GDM1 (cell line): ENCODE data around the gene GIMAP6.
"Not testable (repeated sequence)": the region's sequence is repeated elsewhere in the genome, so short reads cannot be mapped to it uniquely, and the experiment has no call there.

ENCODE experiments used
- DNase-seq: peaks from one replicate; lab custom pipeline; 2025; lab: John Stamatoyannopoulos, UW

GIMAP6 gene

DNA sequence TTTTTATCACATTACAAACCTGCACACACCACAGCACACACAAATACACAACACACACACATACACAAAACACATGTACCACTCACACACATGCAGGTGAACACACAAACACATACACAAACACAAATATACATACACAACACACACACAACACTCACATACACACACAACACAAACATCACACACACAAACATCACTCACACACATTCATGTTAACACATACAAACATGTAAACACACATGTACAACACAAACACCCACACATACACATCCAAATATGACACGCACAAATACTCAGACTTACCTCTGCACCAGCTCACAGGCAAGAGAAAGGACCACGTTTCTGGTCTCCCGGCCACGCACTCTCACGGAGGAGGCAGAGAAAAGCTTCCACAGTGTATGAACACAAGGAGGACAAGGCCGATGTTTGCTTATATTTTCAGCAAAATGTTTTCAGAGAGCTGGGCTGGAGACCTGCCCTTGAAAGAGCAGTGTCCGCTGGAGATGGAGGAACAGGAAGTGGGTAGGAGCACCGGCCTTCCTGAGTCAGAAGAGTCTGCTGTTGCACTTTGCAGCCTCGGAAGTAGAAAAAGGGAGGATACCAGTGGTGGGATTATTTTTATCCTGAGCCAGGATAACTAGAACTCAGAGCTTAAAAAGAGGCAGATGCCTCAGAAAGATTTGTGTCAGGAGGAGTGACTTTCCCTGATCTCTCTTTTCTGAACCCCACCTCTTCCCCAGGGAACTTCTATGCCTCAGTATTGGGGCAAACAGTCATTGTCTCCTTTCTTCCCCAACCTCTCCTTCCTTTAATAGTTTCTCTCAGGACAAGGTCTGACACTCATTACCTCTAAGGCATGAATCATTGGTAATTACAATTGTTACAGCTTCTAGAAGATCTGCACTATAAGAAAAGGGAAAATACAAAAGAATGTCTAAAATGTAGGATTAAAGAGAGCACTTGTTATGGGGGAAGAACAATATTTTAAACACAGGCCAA is at the start of gene GIMAP6:
TSS of gene GIMAP6 (minus strand) at position 520 of the 999 bp plus-strand sequence. CDS start 2,243 bp downstream, outside the sequence.
- DNase-seq: peak; percentile 43

DNA sequence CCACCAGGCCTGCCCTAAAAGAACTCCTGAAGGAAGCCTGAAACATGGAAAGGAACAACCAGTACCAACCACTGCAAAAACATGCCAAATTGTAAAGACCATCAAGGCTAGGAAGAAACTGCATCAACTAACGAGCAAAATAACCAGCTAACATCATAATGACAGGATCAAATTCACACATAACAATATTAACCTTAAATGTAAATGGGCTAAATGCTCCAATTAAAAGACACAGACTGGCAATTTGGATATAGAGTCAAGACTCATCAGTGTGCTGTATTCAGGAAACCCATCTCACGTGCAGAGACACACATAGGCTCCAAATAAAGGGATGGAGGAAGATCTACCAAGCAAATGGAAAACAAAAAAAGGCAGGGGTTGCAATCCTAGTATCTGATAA is 48.2 kb upstream of the GIMAP6 start:
- not testable (repeated sequence) for DNase-seq

DNA sequence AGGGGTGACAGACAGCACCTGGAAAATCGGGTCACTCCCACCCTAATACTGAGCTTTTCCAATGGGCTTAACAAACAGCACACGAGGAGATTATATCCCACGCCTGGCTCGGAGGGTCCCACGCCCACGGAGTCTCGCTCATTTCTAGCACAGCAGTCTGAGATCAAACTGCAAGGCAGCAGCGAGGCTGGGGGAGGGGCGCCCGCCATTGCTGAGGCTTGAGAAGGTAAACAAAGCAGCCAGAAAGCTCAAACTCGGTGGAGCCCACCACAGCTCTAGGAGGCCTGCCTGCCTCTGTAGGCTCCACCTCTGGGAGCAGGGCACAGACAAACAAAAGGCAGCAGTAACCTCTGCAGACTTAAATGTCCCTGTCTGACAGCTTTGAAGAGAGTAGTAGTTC is 46.4 kb upstream of the GIMAP6 start:
- not testable (repeated sequence) for DNase-seq

DNA sequence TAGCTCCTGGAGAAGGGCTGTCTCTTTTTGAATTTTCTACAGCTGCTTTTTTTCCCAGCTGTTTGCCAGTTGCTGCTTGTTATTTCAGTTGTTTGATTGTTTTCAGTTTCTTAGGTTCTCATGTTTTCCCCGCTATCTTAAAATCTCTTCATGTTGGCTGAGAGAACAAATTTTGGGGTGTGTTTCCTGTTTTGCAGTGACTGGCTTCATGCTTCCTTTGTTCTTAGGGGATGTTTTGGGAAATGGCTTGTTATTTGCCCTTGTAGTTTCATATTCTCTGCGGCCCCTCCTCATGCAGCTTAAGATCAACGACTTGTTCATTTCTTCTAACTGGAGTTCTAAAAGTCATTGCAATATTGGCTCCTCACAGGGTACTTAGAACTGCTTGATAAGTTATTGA is 44.7 kb upstream of the GIMAP6 start:
- DNase-seq: not testable (repeated sequence)

DNA sequence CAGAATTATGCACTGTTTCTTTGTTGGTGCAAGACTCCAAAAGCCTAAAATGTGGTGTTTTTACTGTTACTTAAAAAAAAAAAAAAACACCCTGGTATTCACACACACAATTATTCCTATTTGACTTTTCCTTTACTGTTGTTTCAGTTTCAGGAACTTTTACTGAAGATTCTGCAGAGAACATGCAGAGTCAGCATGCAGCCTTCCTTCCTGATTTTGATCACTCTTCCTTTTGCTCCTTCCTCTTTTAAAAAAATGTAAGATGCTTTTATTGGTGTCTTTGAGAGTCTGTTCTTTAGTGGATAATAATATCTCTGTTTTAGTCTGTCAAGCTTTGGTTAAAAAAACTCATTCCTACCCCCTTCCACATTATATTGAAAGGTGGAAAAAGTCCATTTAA is 44.1 kb upstream of the GIMAP6 start:
- peak; percentile 55 for DNase-seq

DNA sequence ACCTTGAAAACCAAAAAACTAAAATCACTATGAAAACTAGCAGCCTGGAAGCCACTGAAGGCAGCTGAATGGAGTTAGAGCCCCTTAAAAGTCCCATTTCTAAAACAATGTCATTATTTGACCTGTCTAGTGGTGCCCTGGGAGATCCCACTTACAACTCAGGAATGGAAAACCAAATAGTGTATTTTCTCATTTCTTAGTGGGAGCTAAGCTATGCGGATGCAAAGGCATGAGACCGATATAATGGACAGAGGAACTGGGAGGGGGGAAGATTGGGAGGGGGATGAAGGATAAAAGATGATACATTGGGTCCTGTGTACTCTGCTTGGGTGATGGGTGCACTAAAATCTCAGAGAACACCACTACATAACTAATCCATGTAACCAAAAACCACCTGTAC is 43.5 kb upstream of the GIMAP6 start:
- no peak for DNase-seq

DNA sequence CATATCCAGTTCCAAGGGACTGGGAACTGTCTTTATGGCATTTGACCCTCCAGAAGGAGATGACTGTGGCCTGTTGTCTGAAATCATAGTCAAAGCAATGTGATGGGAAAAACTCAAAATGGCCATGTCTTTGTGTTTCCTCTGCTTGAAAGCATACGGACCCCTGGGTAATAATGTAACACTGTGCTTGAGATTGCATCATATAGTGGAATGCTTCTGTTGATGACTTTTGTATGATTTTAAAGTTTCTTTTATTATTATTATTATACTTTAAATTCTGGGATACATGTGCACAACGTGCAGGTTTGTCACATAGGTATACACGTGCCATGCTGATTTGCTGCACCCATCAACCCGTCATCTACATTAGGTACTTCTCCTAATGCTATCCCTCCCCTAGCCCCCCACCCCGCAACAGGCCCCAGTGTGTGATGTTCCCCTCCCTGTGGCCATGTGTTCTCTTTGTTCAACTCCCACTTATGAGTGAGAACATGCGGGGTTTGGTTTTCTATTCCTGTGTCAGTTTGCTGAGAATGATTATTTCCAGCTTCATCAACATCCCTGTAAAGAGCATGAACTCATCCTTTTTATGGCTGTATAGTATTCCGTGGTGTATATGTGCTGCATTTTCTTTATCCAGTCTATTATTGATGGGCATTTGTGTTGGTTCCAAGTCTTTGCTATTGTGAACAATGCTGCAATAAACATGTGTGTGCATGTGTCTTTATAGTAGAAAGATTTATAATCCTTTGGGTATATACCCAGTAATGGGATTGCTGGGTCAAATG is 39.8 kb upstream of the GIMAP6 start:
- DNase-seq: not testable (repeated sequence)

DNA sequence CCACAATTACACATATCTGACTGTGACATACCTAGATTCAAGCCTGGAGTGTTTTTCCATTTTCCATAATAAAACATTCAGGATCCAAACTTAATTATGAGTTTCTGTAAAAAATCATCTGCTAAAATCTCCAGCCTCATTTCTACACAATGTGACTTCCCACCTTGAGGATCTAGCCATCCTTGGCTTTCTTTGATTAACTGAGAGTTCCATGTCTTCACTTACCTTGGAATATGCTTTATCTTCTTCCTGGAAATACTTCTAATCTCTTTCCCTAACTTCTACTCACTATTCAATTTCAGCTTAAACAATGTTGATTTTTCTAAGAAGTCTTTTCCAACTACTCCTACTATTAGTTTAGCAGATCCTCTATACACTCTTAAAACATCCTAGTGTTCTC is 36.8 kb upstream of the GIMAP6 start:
- DNase-seq: no peak

DNA sequence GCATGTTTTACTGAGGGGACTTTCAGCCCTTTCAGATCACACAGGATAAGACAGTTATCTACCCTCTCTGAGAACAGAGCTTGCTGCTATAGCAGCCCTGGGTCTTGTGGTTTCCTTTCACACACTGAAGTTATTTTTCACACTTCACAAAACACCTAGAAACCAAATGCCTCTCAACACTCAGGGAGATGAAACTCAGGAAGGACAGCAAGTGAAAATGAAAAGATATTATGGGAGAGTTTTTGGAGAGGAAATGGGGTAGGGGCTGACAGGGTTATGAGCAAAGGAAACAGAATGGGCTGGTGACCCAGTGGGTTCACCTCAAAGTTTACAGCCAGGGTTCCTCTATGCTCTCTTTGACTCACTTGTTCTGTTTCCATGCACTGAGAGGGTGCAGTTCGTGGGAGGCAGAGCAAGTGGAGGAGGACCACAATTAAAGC is 36.3 kb upstream of the GIMAP6 start:
- DNase-seq: peak; percentile 58

DNA sequence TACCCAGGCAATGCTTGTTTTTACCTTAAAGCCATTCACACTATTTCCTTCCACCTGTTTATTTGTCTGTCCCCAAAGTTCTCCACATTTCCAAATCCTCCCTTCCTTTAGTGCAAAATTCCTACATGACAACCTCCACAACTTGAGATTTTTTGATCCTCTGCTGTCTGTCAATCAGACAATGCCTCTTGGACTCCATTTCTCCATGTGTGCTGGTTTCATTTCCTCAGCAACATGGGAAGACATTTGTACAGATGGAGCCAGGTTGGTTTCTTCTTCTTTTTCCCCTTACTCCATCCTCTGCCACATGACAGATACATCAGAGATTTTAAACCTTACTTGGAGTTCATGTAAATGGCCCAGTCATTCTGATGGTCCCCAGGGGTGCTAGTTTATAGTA is 34.2 kb upstream of the GIMAP6 start:
- no peak for DNase-seq

DNA sequence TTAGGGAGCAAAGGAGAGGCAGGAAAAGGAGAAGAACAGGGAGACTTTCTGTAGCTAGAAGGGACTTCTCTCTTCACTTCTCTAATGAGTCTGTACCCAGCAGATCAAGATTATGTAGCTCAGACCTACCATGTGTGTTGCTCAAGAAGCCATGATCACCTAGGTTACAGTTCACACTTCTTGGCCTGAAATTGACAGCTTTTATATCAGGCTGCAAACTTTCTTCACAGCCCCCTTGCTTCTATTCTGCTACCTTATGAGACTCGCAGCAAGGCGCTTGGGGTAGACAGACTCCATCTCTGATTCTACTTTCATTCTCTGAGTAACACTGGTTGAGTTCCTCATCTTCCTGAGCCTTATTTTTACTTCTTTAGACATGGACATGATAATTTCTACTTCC is 33.7 kb upstream of the GIMAP6 start:
- no peak for DNase-seq

DNA sequence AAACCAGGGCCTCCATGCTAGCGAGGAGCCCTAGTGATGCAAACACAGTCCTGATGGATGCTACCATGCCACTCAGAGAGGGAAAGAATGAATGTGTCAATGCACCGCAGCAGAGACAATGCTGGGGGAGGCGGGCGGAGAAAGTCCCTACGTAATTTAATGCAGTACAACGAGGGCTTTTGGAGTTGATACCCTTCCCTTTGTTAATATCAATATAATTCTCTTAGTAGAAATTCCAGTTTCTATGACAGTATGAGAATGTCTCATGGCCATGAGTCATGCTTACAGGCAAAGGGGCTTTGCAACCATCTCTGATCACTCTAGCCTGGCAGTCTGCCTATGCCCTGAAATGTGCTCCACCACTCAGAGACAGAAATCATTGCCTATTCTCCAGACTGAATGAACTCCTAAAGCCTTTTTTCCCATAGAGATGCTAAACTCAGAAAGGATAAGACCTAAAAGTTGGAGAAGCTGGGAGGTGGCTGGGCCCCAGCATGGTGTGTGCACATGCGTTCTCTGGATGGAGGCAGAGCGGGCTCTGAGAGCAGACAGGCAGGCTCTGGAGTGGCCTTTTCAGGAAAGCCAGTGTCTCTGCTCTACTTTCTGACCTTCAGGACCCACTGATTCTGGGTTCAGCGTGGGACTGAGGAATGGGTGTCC is 33.0 kb upstream of the GIMAP6 start:
- DNase-seq: no peak

DNA sequence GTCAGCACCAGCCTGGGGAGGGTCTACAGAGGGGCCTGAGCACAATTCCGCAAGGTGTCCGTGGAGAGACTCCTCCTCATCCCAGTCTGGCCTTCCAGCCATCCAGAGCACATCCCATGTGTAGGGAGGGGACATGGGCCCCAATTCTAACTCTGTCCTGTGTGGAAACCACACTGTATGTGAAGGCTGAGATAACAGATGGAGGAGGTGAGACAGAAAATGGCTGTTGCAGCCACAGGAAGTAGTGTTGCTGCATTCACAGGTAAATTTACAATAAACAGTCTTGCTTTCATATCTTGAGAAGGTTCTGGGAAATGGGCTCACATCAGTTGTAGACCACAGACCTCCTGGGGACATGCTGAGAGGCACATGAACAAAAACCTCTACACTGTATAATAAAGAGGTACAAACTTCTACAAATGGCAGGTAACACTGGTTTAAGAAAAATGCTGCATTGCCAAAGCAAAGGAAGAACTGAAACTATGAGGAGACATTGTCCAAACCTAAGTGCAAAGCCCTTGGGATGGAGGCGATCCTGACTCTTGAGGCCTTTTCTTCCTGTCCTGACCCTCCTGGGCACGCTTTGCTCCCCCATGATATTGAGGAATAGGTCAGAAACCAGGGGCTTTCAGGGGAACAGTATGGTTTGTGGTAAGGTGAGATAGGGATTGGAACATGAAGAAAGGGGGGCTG is 31.8 kb upstream of the GIMAP6 start:
- peak; percentile 23 for DNase-seq

DNA sequence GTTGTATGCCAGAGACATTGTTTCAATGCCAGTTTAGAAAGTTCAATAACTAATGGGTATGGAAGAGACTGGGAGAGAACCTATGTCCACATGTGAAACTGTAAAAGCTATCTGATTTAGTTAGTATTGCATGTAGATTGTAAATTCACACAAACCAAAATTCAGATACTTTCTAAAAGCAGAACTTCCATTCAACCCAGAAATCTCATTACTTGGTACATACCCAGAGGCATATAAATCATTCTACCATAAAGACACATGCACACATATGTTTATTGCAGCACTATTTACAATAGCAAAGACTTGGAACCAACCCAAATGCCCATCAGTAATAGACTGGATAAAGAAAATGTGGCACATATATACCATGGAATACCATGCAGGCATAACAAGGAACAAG is 30.6 kb upstream of the GIMAP6 start:
- not testable (repeated sequence) for DNase-seq

DNA sequence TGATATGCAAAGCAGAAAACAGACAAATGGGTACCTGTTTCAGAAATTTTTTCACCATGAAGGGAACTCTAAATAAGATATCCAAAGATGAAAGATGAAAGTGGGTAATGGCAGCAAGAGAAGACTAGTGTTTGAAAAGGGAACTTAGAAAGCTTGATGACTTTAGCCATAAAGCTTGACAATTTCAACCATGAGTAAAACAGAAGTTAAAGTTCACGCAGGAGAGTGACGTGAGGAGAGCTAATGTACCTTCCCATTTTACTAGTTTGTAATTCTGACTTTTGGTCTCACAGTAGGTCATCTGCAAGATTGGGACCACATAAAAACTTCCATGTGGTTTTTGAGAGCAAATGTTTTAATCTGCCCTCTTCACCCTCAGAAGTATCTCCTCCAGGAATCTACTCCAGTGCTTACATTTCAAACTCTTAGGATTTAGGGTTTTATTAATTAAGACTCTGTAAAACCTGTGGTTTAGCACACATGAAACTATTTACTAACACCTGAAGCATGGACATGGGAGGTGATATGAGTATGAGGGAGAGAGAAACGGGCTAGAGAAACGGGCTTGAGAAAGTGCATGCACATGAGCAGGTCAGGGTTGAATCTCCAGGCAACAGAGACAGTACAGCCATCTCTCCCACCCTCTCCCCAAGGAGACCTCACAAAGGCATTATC is 28.9 kb upstream of the GIMAP6 start:
- no peak for DNase-seq

DNA sequence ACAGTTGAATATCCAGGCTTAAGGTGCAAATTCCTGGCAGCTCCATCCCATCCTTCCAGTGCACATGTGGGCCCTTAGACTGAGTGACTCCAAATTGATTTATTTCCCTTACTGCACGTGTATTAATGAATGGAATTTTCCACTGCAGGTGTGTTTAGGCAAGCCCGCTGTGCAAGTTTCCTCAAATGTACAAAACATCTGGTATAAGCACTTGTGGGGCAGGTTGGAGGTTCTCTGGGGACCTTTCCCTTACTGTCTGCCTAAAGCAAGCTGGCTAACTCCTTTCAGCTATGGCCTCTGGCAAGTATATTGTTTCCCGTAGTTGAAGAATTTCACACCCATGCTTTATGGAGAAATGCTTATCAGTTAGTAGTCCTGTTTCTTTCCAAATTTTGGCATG is 25.3 kb upstream of the GIMAP6 start:
- no peak for DNase-seq

DNA sequence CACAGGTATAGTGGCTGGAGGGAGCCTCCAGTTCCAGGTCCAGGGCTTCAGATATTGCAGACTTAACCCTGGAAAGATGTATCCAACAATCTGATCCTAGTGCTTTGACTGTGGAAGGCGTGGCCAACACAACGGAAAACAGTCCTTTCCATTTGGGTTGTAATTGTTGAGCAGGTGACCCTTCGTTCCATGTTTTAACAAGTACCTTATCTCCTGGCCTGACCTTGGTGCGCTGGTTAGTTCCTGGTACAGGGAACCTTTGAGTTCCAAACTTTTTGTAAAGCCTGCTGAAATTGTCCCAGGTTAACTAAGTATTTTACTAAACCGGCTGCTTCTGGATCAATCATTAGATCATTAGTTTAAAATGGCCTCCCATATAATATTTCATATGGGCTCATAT is 23.9 kb upstream of the GIMAP6 start:
- DNase-seq: no peak

DNA sequence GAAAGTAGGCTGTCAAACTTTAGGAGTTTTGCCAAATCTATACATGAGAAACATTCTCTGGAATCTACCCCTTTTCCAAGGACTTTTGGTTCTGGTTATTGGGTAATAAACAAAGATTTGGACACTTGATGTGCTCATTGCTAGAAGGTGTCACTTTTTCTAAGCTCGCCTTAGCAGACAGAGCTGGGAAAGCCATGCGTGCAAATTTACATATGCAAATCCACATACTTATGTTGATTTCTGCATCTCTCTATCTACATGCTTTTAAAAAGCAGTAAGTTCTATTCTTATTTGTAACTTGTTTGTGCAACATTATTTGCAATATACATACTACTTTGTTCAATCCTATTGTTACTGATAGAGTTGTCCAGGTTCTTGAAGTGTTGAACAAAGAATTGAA is 22.5 kb upstream of the GIMAP6 start:
- DNase-seq: no peak

DNA sequence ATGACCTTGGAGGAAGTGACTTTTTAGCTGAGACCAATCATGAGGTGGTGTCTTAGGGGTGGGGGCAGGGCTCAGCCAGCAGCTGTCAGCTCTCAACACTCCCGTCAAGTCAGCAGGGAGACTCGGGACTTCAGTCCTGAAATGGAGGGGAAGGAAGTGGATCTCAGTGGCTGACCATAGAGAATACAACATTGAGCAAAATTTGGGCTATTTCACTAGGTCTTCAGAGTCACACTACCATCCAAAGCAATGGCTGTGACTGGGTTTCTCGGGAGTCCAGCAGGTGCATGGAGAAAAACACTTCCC is 16.8 kb upstream of the GIMAP6 start:
- no peak for DNase-seq

DNA sequence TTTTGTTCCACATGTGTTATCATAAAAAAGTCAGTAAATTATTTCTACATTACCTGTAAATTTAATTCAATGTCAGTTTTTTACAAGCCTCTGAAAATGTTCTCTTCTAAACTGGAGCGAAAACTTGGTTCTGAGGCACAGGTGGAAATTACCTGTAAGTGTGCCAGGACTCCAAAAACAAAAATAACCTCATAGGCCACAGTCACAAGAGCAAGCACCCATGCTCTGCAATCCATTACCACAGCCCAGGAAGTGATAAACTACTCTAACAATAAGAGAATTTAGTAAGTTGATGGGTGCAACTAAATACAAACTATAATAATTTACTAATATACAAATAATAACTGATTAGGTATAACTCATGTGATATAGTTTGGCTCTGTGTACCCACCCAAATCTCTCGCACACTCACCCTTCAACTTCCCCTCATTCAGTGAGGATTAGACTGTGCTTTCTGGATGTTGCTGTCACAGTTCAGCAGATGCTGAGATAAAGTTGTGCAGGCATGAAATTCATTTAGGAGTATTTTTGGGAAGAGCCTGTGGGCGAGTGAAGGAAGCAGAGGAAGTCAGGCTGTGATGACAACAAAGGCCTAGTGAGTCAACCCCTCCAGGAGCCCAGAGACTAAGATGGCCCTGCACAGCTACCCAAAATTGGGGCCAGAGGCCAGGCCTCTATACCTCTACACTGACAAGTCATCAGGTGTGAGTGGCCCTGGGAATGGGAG is 16.3 kb upstream of the GIMAP6 start:
- DNase-seq: no peak
